IPS DF 19.7 (cell line): Measurements from ENCODE around the gene CASK.

Source experiments
- DNase-seq: peaks from one replicate; pipeline ENCODE4 v3.0.0-alpha.2; 2013; ENCODE audit warnings: low read depth, low spot score

CASK gene

DNA sequence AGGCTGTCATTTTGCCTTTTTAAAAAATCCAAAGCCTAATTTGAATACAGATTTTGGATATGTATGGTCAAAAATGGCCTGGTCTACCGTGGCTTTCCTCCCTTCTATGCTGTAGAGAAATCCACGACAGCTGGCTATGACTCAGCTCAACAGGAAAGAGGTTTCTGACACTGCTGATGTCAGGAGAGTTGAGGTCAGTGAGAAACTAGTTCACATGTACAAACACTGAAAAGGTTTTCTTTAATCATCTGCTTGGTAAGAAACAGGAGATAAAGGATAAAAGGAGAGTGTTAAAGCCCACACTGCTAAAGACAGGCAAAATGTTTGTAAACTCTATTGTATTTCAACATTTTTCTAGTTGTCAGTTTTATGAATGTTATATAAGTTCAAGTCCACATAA is 362.3 kb downstream of the CASK start:
- no peak for DNase-seq

DNA sequence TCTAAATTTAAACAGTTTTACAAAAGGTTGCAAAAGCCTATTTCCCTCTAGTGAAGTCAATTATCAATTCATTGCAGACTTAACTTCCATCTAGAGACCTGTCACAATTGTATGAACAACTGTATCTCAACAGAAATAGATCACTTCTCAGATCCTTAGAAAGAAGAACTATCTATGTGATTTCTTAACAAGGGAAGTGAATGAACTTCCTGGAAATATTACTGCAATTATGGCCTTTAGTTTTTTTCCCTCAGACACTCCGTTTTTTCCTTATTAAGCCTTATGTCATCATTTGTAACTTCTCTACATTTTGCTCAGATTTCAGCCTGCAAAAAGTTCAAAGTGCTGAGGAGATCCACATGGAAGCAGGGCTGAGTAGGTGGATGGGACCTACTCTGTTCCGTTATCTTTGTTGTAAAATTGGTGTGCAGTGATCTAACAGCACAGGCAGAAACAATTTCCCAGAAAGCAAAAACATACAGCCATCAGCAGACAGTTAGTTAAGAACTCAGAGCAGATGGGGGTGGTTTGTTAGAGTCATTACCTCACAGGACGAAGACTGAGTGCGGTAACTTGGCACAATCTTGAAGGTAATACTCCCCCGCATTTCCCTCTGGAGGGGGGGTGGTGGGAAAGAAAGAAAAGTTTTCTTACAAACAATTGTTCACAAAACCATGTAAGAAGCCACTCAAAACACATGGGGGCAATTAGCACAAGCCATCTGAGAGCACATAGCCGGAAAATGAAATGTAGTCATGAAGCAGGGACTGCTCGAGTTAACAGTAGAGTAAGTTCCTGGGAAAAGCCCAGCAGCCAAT is 363.9 kb downstream of the CASK start:
- DNase-seq: no peak

DNA sequence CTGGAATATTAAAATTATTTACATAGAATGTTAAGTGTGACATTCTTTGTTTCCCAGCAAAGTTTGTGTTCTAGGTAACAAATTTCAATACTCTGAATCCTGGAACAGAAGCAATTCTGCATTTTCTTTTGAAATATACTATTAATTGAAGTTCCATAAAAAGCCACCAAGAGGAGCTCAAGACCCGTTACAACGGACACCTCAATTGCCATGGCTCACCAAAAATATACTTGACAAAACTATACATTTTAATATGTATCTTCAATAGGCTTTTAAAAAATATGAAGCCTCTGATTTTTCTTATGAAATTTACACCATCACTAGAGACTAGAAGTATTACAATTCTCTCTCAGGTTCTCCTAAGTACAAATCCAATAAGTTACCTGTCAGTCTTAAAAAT is 364.8 kb downstream of the CASK start:
- DNase-seq: no peak

DNA sequence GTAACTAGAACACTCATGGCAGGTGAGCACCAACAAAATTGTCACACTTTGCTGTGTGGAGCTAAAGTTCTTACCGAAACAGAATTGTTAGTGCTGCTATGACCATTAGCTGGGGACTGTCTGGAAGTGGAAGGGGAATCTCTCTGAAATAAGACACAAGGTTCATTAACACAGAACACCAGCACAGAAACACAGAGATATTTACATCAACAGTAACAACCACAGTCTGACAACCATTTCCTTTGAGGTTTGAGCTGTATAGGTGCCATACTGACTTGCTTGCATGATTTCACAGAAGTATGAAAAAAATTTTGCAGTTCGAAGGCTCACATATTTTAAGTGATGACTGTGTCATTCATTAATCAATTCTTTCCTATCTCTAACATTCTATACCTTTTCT is 366.4 kb downstream of the CASK start:
- no peak for DNase-seq

DNA sequence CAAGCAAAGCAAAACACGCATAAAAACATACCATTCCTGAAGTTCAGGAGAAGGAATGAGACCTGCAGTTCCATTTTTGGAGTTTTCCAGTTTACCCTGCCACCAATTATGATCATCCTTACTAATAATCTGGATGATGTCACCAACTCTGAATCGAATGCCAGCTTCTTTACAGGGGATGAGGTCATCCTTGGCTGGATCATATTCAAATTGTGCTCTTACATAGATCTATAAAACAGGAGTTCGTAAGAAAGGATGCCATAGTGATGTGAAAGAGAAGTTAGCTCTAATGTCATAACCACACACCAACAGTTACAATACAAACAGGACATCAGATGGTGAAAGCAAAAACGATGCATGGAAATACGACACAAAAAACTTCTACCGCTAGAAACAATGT is 369.7 kb downstream of the CASK start:
- no peak for DNase-seq

DNA sequence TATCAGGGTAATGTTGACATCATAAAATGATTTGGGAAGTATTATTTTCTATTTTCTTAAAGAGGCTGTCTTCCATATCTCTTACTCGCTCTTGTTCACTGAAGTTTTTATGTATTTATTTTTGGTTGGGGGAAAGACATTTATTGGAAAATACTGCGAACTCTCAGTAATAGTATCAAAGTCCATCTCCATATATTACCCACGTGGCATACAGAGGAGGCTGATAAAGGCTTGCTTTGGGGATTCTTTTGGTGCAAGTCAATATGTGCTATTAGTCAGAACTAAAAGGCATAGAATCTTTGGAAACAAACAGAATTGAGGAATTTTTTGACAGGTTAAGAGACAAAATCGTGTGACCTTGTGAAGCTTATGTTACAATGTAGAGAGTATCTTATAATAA is 374.9 kb downstream of the CASK start:
- DNase-seq: no peak

DNA sequence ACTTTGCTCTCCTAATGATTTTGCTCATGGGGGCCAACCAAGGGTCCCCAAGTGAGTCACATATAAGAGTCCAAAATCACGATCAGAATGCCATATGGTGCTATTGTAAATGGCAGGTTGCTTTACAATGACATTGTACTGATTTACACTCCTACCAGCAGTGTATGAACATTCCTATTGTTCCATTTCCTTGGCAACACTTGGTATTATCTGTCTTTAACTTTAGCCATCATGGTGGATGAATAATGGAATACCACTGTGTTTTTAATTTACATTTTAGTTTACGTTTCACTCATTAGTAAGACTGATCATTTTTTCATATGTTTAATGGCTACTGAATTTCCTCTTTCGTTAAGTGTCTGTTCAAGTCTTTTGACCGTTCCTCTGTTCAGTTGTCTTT is 379.7 kb downstream of the CASK start:
- DNase-seq: no peak

DNA sequence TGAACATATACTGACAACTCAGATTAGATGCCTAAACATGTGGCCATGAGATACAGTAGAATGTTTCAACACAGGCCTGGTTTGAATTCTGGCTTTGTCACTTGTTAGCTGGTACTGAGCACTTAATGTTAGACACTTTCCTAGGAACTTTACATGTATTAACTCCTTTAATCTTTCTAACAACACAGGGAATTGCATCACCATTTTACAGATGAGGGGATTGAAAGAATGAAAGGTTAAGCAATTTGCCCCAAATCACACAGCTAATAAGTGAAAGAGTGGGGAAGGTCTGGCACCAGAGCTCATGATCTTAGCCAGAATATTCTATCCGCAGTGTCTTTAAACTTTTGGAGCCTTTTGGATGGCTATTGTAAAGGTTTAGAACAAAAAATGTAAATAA is 380.3 kb downstream of the CASK start:
- DNase-seq: no peak

DNA sequence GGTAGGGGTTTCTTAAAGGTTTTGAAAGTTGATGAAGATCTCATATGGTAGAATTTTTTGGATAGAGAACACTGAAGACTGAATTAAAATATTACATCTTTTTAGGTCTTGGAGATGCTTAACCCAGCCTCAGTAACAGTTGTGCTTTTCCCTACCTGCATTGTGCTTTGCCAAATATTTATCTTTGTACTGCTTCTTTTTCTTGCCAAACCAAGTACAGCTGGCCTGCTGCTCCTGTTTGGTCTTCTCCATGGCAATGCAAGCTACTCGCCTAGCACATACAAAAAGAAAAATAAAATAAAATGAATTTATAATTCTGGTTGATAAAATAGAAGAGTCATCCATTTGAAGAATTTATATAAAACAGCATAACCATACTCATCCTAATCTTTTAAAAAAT is 380.8 kb downstream of the CASK start:
- DNase-seq: no peak

DNA sequence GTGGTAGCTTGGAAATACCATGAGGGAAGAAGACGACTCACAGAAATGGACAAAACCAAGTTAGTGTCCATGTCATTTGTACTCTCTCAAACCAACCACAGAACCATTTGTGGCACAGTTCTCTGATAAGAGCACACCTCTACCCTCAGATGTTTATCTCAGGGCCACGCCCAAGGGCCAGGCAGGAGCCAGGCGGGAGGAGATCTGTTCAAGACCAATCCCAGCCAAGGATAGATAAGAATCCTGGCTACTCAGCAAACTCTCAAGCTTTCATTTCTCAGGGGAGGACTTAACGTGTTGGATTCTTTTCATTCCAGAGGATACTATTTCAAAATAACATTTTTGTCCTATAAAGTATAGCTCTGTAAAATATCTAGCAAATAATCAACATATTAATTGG is 381.2 kb downstream of the CASK start:
- no peak for DNase-seq

DNA sequence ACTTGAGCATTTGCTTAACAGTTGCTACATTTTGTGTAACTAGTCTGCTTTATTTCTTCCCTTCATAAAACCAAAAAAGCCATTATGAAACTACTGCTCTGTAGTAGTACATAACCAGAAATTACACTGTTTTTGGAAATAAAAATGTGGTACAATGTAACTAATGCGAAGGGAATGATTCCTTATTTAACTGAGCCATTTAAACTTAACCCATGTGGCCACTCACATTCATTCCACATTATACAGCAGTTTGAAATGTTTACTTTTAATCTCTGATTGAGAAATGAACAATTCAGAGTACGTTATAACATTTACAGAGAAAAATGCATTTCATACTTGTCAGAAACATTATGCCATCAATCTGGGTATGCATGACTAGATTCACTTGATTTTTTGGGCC is 382.0 kb downstream of the CASK start:
- DNase-seq: no peak

DNA sequence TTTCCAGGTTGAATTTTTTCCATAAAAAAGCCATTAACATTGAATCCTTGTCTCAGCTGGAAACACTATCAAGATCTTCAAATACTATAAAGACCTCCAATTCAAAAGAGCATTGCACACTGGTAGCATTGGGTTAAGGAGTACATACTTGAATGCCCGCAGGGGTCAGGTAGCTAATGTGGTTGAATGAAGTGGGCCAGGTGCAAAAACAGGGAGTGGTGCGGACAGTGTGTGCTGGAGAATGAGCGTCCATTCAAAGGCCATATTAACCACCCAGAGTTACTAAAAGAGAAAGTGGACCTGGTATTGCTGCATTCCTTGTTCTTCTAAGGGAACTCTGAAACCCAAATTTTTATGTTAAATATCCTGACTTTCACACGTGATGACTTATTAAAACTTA is 384.6 kb downstream of the CASK start:
- DNase-seq: no peak

DNA sequence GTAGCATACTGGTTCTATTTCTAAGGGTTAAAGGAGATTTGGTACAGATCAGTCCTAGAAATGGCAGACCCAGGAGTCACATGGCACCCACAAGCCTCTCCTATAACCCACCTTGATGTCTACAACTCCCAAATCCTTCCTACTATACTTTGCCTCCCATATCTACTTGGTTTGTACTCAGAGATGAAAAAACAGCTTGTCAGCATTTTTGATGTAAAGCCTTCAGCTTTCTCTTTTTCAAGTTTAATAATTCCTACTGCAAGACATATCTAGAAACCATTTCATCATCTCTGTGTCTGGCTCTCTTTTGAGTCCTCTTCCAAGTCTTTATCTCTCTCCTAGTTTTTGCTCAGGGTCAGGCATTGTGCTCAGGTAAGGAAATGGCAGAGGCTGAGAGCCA is 393.3 kb downstream of the CASK start:
- DNase-seq: no peak

DNA sequence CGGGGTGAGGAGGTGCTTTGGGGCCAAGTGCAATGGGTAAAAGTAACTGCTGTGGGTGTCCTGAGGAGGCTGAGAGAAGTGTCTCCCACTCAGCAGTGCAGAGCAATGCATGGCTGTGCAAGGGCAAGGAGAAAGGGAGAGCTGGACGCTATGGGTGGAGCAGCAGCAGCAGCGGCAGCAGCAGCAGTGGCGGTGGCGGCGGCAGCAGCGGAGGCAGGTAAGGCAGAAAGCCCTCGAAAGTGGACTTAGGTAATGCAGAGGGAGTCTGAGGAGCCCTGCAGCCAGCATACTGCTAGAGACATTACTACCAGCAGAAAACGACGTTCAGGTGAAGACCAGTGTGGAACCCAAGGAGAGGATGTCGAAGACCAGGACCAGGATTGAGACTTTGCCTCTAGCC is 394.1 kb downstream of the CASK start:
- DNase-seq: no peak

DNA sequence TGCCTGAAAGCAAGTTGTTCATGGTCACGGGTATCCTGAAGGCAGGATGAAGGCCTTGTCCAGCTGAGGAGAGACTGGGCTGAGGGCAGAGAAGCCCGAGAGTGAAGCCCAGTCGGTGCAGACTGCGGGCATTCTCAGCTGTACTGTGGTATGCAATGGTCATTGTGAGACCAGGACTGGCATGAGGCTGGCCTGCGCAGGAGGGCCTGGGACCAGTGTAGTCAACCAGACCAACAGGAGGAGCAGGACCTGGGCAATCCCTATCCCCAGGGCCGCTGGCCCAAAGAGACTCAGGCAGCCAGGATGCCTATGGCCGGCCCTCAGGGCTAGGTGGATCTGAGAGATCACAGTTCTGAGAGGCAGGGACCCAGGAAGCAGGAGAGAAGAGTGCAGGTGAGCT is 394.6 kb downstream of the CASK start:
- DNase-seq: no peak

DNA sequence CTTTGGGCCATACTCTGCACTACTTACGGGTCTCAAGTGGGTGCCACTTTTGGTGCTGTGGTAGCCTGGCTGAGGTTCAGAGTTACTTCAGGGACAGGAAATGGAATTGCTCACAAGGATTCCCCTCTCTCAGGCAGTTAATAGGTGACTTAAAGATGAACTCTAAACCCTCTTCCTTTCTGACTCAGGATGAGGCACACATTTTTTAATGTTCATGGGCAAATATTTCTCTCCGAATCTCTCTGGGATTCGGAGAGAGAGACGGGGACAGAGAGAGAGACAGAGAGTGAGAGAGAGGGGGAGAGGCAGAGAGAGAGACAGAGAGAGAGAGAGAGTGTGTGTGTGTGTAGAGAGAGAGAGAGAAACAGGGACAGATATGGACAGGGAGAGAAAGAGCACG is 396.4 kb downstream of the CASK start:
- no peak for DNase-seq

DNA sequence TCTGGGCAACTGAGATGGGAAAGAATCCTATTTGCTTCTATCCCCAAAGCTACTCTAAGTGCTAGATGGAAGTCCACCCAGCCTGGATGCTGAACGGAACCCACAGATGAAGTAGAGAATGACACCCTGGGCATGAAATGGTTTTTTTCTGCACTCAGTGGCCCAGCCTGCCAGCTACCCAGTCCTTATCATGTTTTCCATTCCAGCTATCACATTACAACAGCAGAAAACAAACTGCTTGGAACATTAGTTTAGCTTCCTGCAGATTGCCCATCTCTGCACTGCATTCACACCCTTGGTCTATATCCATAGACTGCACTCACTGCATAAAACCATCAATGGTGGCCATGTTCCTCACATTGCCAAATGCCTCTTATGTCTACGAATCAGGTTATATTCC is 397.1 kb downstream of the CASK start:
- no peak for DNase-seq

DNA sequence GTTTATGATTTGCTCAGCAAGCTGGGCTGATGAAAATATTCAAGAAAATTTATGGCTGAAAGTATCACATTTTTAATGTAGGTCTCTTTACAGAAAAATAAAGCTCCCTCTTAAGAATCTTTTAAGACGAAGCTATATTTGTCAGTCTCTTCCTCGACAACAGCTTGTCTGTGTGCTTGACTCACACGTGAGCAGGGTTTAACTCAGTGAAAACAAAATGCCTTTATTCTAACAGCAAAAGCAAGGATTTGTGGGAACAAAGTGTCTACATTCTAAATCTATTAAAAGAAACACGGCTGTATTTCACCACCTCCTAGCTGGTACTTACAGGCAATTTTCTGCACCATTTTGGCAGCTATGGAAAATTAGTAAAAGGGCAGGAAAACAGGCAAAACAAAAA is 400.7 kb downstream of the CASK start:
- no peak for DNase-seq

DNA sequence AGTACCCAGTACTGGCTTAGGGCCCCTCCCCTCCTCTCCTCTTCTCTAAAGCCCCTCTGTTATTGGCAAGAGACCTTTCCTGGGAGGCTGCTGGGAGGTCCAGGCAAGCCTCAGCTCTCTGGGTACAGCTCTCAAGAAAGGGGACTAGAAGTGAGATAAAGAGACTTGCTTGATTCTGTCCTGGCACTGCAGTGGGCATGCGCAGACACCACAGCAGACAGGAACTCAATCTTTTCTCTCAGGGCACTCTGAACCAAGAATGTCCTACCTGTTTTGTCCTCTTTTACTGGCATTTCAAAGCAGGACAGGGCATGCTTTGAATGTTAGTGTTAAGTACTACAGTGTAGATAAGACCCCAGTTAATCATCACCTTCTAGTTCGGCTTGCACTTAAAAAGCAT is 401.3 kb downstream of the CASK start:
- DNase-seq: no peak

DNA sequence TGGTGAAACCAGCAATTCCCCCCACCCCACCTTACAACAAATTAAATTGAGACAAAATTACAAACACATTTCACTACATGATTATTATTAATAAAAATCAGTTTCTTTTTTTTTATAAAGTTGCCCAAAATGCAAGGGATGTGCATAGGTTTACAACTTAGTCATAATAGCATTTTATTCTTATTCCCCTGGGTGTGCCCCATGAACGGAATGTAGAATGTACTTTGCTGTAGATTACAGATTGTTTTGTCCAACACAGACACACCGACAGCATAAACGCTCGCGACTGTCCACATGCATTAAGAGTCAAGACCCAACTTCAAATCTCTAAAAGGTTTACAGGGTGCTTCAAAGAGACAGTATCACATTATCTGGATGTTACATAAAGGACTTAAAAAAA is 403.9 kb downstream of the CASK start:
- no peak for DNase-seq

DNA sequence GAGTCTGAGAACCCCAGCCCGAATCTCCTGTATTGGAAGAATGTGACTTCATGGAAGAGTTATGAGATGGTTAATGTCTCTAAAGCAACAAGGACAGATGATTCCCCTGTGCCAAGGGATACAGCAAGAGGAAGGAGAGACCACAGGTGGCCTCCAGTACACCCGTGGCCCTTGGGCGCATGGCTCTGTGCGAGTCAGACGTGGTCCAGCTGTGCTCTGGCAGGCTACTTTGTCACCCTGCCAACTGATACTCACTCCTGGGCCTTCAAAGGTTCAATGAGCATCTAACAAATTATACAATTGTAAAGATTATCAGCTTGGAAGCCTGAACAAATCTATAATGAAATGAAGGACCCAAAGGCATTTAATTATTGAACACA is 404.5 kb downstream of the CASK start:
- no peak for DNase-seq

DNA sequence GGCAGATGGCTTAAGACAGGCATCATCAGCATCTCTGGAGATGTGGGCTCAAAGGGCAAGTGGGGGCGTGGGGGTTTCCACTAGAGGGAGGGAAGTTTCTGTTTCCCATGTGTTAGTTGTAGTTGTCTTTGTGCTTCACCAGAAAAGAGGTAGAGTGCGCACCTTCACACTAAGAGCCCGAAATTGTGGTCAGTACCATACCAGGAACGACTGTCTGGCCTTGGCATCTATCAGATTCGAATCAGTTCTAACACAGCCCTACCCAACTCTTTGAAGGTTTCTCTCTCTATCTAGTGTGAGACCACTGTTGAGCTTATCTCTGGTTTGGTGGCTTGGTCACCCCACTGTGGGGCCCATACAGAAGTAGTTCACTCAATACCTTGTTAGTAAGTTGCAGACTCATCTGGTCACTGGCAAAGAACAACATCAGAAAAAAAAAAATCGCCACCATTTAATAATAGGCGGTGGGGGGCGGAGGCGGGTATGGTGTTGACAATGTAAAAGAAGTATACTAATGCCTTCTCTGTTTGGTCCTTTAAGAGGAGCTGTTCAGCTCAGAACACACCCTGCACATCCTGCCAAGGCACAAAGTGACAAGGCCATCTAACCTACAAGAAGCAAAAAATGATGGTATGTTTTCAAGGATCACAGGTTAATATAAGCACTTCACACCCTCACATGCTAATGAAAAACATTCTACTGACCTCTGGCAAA is 405.1 kb downstream of the CASK start:
- no peak for DNase-seq

DNA sequence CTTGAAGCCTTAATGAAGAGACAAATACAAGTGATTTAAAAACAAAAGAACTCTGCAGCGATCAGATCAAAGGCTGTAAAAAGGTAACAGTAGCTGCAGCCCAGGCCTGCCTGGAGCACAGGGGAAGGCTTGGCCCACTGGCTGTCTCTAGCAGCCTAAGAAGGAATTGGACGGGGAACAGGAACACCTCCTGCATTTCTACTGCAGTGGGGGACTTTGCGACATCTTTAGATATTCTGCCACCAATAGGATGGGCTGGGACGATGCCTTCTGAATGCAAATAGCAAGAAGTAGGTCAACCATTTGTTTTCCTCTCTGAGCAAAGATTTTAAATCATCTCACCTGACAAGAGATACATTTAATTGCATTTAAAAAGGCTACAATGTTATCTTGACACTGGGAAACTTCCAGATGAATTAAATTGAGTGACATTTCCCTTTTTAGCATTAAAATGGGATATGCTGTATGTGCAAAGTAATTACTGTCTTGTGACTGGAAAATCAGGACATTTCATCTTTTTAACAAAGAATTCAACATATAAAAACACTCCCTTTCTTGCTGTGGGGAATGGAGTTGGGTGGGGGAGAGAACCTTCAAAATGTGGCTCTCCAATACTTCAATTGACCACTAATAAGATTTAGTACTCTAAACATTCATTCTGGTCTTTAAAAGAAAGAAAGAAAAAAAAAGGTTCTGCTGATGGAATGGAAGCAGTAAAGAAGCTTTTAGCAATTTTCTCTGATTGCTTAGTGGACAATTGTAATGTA is 406.2 kb downstream of the CASK start:
- no peak for DNase-seq
